ENCODE measurements around the gene KIF26B.
"Not testable (repeated sequence)": the region's sequence is repeated elsewhere in the genome, so short reads cannot be mapped to it uniquely, and the experiment has no call there.

GRCh38 chr1:245728035-245728434 lies 573.2 kb downstream of the KIF26B start:
- TF ChIP-seq CTCF, POLR2AphosphoS5, EP300, POLR2A (IDR thresholded peaks at IDR 0.05): not testable (repeated sequence)

All from suprapubic skin (tissue), 4 donors.